AG04450 (cell line): Measurements from ENCODE around the gene ABHD1. TPM values are rescaled to one million over a fixed set of nuclear protein-coding genes. Genes with fewer than 3 reads are reported as not detected.

Source experiments
- CTCF ChIA-PET: fragments of 300-600, 350-600 bp; formaldehyde crosslinking; extraction: SDS; loops from one replicate; lab custom pipeline; 2022; ENCODE audit warnings: antibody characterized with exemption, inconsistent platforms; lab: Charles Lee
- POLR2A ChIA-PET: fragments of 350-600 bp; formaldehyde crosslinking; extraction: SDS; loops from one replicate; lab custom pipeline; 2021; ENCODE audit warnings: antibody characterized with exemption, inconsistent platforms; lab: Yijun Ruan, JAX
- DNase-seq: peaks from one replicate; pipeline ENCODE4 v3.0.0-alpha.2; 2011; ENCODE audit warnings: low read depth, low spot score
- H3K27ac ChIP-seq: one replicate; pipeline ENCODE4 v1.5.1; 2012; ENCODE audit warnings: low read depth, low read length, control low read depth
- H3K27me3 ChIP-seq: one replicate; pipeline ENCODE4 v1.6.0; 2012; ENCODE audit warnings: low read length; ENCODE audit not compliant: control insufficient read depth, insufficient read depth
- H3K4me3 ChIP-seq: 2 replicates; pipeline ENCODE4 v1.5.1; 2011; ENCODE audit warnings: mild to moderate bottlenecking, low read depth, low read length, control low read depth
- H3K9me3 ChIP-seq: 2 replicates; pipeline ENCODE4 v1.5.1; 2012; ENCODE audit warnings: low read length; ENCODE audit not compliant: control insufficient read depth, insufficient read depth
- polyA plus RNA-seq: library from polyadenylated mRNA; depleted of rRNA; stranded (reverse); fragments of >200 nt; gene quantifications from 2 replicates; pipeline ENCODE4 v1.2.3, GENCODE V29; 2011; rRNA removed
- TF ChIP-seq, protein P1 (sequence below): IDR thresholded peaks from 2 replicates; pipeline ENCODE4 v1.5.1; 2011; ENCODE audit warnings: low read depth, low read length, control low read depth, inconsistent platforms

The ABHD1 gene
- polyA plus RNA-seq, 1 experiment: 0.10 TPM

DNA sequence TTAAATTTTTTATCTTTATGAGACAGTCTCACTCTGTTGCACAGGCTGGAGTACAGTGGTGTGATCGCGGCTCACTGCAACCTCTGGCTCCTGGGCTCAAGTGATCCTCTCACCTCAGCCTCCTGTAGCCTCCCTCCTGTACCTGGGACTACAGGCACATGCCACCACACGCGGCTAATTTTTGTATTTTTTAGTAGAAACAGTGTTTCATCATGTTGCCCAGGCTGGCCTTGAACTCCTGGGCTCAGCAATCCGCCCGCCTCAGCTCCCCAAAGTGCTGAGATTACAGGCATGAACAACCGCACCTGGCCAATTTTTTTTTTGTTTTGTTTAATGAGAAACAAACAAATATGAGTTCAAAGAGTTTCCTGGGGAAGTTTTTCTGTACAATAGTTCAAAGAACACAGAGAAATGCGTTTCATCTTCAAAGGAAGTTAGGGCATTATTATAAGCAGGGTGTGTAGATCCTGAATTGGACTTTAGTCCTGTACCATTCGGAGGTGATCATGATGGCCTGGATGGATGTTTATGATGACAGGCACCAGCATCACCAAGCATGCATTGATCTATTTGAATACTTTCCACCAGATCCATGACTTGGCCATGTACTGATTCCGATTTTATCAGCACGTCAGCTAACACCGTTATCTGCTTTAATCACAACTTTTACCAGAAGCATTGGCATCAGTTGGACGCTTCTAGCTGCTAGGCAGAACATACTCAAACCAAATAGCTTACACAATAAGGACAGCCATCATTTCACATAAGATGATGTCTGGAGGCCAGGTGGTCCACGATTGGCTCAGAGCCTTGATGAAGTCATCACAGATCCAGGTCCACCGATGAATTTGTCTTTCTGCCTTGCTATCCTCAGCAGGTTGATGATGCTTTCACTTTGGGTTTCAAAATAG is 54.1 kb downstream of the ABHD1 start:
- ChIA-PET CTCF (interaction anchor here (2.5 kb wide), 1 partner anchor 7 kb away, joined by 23 read pairs; no protein-coding TSS in a partner anchor), POLR2A (no interaction called here)
- Histone ChIP-seq H3K27ac (no peak overlapping the region), H3K27me3 (peaks cover 21% of the 10 kb centered on the region), H3K4me3 (no peak overlapping the region), H3K9me3 (no peaks in the 10 kb centered on the region)
- TF ChIP-seq, protein P1, sequence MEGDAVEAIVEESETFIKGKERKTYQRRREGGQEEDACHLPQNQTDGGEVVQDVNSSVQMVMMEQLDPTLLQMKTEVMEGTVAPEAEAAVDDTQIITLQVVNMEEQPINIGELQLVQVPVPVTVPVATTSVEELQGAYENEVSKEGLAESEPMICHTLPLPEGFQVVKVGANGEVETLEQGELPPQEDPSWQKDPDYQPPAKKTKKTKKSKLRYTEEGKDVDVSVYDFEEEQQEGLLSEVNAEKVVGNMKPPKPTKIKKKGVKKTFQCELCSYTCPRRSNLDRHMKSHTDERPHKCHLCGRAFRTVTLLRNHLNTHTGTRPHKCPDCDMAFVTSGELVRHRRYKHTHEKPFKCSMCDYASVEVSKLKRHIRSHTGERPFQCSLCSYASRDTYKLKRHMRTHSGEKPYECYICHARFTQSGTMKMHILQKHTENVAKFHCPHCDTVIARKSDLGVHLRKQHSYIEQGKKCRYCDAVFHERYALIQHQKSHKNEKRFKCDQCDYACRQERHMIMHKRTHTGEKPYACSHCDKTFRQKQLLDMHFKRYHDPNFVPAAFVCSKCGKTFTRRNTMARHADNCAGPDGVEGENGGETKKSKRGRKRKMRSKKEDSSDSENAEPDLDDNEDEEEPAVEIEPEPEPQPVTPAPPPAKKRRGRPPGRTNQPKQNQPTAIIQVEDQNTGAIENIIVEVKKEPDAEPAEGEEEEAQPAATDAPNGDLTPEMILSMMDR: no peak
- no peak for DNase-seq

DNA sequence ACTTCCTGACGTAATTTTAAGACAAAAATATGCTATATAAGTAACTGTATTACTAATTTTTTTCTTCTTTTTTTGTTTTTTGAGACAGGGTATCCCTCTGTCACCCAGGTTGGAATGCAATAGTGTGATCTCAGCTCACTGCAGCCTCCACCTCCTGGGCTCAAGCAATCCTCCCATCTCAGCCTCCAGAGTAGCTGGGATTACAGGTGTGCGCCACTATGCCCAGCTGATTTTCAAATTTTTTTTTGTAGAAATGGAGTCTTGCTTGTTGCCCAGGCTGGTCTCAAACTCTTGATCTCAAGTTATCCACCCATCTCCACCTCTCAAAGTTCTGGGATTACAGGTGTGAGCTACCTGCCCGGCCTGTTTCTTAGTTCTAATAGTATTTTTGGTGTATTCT is 54.9 kb downstream of the ABHD1 start:
- ChIA-PET POLR2A (no interaction called here), CTCF (interaction anchor here (2.5 kb wide), 1 partner anchor 8 kb away, joined by 23 read pairs; no protein-coding TSS in a partner anchor)

DNA sequence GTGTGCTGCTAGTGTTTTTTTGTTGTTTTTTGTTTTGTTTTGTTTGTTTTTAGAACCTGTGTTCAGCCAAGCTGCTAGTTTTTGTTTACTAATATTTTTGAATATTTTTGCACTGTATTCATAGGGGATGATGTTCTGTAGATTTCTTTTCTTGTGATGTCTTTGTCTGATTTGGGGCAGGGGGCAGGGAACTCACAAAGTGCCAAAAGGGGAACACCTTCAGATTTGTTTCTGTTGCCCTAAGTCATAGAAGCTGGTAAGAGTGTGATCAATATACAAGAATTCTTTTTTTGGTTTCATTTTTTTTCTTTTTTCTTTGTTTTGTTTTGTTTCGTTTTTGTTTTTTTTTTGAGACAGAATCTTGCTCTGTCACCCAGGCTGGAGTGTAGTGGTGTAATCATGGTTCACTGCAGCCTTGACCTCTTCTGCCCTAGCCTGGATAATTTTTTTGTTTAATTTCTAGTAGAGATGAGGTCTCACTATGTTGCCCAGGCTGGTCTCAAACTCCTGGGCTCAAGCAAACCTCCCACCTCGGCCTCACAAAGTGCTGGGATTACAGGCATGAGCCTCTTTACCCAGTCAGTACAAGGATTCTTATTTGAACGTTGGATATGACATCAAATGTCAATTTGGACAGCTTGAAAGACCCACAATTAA is 55.9 kb downstream of the ABHD1 start:
- Histone ChIP-seq H3K4me3 (no peak overlapping the region), H3K9me3 (no peaks in the 10 kb centered on the region), H3K27ac (no peak overlapping the region), H3K27me3 (peaks cover 18% of the 10 kb centered on the region)
- ChIA-PET CTCF (interaction anchor here (1.0 to 2.5 kb wide), 2 partner anchors 9 to 12 kb away, joined by 3 to 23 read pairs; no protein-coding TSS in a partner anchor), POLR2A (interaction anchor here (0.6 to 0.7 kb wide), 6 partner anchors 9 to 327 kb away, joined by 3 to 7 read pairs (median 4); no protein-coding TSS in a partner anchor)
- TF ChIP-seq, protein P1: no peak
- no peak for DNase-seq

More for the DNA sequence above, 54.9 kb downstream of the ABHD1 start:
- H3K27ac ChIP-seq: no peak overlapping the region
- TF ChIP-seq, protein P1: no peak
- DNase-seq: no peak
- no peak overlapping the region for H3K4me3 ChIP-seq
- no peaks in the 10 kb centered on the region for H3K9me3 ChIP-seq
- peaks cover 18% of the 10 kb centered on the region for H3K27me3 ChIP-seq

Other genes starting within 250 kb of the ABHD1 start
- 16.4 and 16.8 TPM in 2 replicates for gene MAPRE3, start 153.2 kb upstream of the ABHD1 start, polyA plus RNA-seq
- gene TMEM214, start 90.8 kb upstream of the ABHD1 start, polyA plus RNA-seq: 121 and 145 TPM in 2 replicates
- gene AGBL5, start 72.1 kb upstream of the ABHD1 start, polyA plus RNA-seq: 40.9 and 41.6 TPM in 2 replicates
- gene OST4, start 52.2 kb upstream of the ABHD1 start, polyA plus RNA-seq: 679 and 783 TPM in 2 replicates
- gene EMILIN1, start 45.2 kb upstream of the ABHD1 start, polyA plus RNA-seq: 68.3 and 96.0 TPM in 2 replicates
- 0.37 and 0.79 TPM in 2 replicates for gene KHK, start 37.0 kb upstream of the ABHD1 start, polyA plus RNA-seq
- gene CGREF1, start 4.7 kb upstream of the ABHD1 start, polyA plus RNA-seq: 0.71 and 0.74 TPM in 2 replicates
- gene PREB, start 10.8 kb downstream of the ABHD1 start, polyA plus RNA-seq: 44.9 and 57.3 TPM in 2 replicates
- not detected in 2 replicates for gene PRR30, start 15.6 kb downstream of the ABHD1 start, polyA plus RNA-seq
- gene TCF23, start 25.2 kb downstream of the ABHD1 start, polyA plus RNA-seq: not detected in 2 replicates
- gene ATRAID, start 88.2 kb downstream of the ABHD1 start, polyA plus RNA-seq: 219 and 233 TPM in 2 replicates
- 22.0 and 23.2 TPM in 2 replicates for gene SLC5A6, start 88.5 kb downstream of the ABHD1 start, polyA plus RNA-seq
- 17.8 and 23.4 TPM in 2 replicates for gene CAD, start 93.6 kb downstream of the ABHD1 start, polyA plus RNA-seq
- gene SLC30A3, start 139.2 kb downstream of the ABHD1 start, polyA plus RNA-seq: 0.04 and 0.07 TPM in 2 replicates
- not detected in 2 replicates for gene DNAJC5G, start 151.6 kb downstream of the ABHD1 start, polyA plus RNA-seq
- gene TRIM54, start 158.6 kb downstream of the ABHD1 start, polyA plus RNA-seq: 0.05 TPM in 1 of 2 replicates, not detected in the other
- 0.40 TPM in 1 of 2 replicates, not detected in the other for gene UCN, start 184.6 kb downstream of the ABHD1 start, polyA plus RNA-seq
- 183 and 191 TPM in 2 replicates for gene MPV17, start 199.3 kb downstream of the ABHD1 start, polyA plus RNA-seq
- gene GTF3C2, start 232.9 kb downstream of the ABHD1 start, polyA plus RNA-seq: 39.0 TPM in 2 replicates
- gene EIF2B4, start 246.5 kb downstream of the ABHD1 start, polyA plus RNA-seq: 43.0 and 52.2 TPM in 2 replicates
- gene SNX17, start 246.8 kb downstream of the ABHD1 start, polyA plus RNA-seq: 123 and 137 TPM in 2 replicates